HCT116 (cell line): ENCODE data around the gene STK32B. TPM values are rescaled to one million over a fixed set of nuclear protein-coding genes. Genes with fewer than 3 reads are reported as not detected.

Experiments used
- ATAC-seq: fragments of 200-7000 bp; cut with Tn5 transposase; 2 replicates; pipeline ENCODE4 v1.9.1; 2020; ENCODE audit warnings: mild to moderate bottlenecking, moderate library complexity
- BruUV-seq: library from RNA; stranded (reverse); fragments of 400-500 nt; replicated peaks from 2 replicates; lab custom pipeline; 2021; lab: Mats Ljungman, UMichigan
- CTCF ChIA-PET: fragments of 300-600 bp; sonication (Branson Sonifier 250); formaldehyde crosslinking; loops from one replicate; lab custom pipeline; 2021; ENCODE audit warnings: antibody characterized with exemption; lab: Charles Lee
- POLR2A ChIA-PET: fragments of 300-600, 350-600 bp; sonication (Branson Sonifier 250); formaldehyde crosslinking; loops from one replicate; lab custom pipeline; 2021; ENCODE audit warnings: antibody characterized with exemption; lab: Charles Lee
- RAD21 ChIA-PET, 2 experiments: fragments of 300-600 bp; sonication (Branson Sonifier 250); formaldehyde crosslinking; loops; one replicate each; lab custom pipeline; 2023; ENCODE audit warnings: low total read pairs in 2 of 2; ENCODE audit not compliant: uncharacterized antibody in 2 of 2, unreplicated experiment in 2 of 2, low non-redundant PET in 1 of 2; lab: Charles Lee
- DNase-seq: peaks from one replicate; pipeline ENCODE4 v3.0.0-alpha.2; 2010; ENCODE audit warnings: low read depth, low spot score
- H2AFZ ChIP-seq: fragments of 200-600 bp; shearing (Covaris generic), sonication (generic); 2 replicates; pipeline ENCODE4 v1.6.1; 2017; ENCODE audit warnings: low read depth, mixed run types, mixed read lengths, antibody characterized with exemption, low read length; ENCODE audit not compliant: poor library complexity, severe bottlenecking
- H3K27ac ChIP-seq: 2 replicates; pipeline ENCODE4 v1.5.1; 2012; ENCODE audit warnings: low read depth, low read length
- H3K27me3 ChIP-seq: fragments of 200-600 bp; sonication (generic); 2 replicates; pipeline ENCODE4 v1.6.1; 2016; ENCODE audit warnings: mixed run types, low read length, mixed read lengths; ENCODE audit not compliant: insufficient read depth
- H3K36me3 ChIP-seq, 2 experiments: fragments of 200-500 bp in 1 of 2; fragments of 200-600 bp in 1 of 2; sonication (Bioruptor generic) in 1 of 2; sonication (generic) in 1 of 2; 2 replicates each; pipeline versions ENCODE4 v1.5.1 to v1.6.1; 2014 to 2016; ENCODE audit warnings: low read length in 2 of 2, inconsistent platforms in 1 of 2, mixed read lengths in 1 of 2, mixed run types in 1 of 2; ENCODE audit not compliant: insufficient read depth in 2 of 2, control insufficient read depth in 1 of 2
- H3K4me1 ChIP-seq, 2 experiments: fragments of 200-600 bp in 1 of 2; sonication (generic) in 1 of 2; 2 replicates each; pipeline versions ENCODE4 v1.5.1 to v1.6.1; 2012 to 2017; ENCODE audit warnings: low read length in 2 of 2, inconsistent platforms in 1 of 2, mild to moderate bottlenecking in 1 of 2, mixed read lengths in 1 of 2, mixed run types in 1 of 2, moderate library complexity in 1 of 2; ENCODE audit not compliant: insufficient read depth in 2 of 2, control insufficient read depth in 1 of 2
- H3K4me2 ChIP-seq: fragments of 200-600 bp; sonication (generic); 2 replicates; pipeline ENCODE4 v1.6.1; 2017; ENCODE audit warnings: mixed run types, low read length, mixed read lengths
- H3K4me3 ChIP-seq, 2 experiments: fragments of 200-600 bp in 1 of 2; sonication (generic) in 1 of 2; replicated peaks in 1 of 2; 2 replicates each; pipeline ENCODE4 v1.5.1; 2011 to 2016; ENCODE audit warnings: low read length in 2 of 2, control low read depth in 1 of 2, low read depth in 1 of 2, mild to moderate bottlenecking in 1 of 2, mixed read lengths in 1 of 2, mixed run types in 1 of 2
- H3K79me2 ChIP-seq: fragments of 200-600 bp; sonication (generic); 2 replicates; pipeline ENCODE4 v1.6.1; 2017; ENCODE audit warnings: mild to moderate bottlenecking, mixed run types, low read length, moderate library complexity, mixed read lengths; ENCODE audit not compliant: insufficient read depth
- H3K9ac ChIP-seq: fragments of 200-600 bp; sonication (generic); 2 replicates; pipeline ENCODE4 v1.6.1; 2016; ENCODE audit warnings: low read length, mixed read lengths
- H3K9me2 ChIP-seq: fragments of 200-600 bp; sonication (generic), shearing (Covaris generic); 2 replicates; pipeline ENCODE4 v1.6.1; 2017; ENCODE audit warnings: mixed run types, mild to moderate bottlenecking, moderate library complexity; ENCODE audit not compliant: insufficient read depth
- H3K9me3 ChIP-seq, 2 experiments: fragments of 200-500 bp in 1 of 2; fragments of 200-600 bp in 1 of 2; sonication (Bioruptor generic) in 1 of 2; sonication (generic) in 1 of 2; 2 replicates each; pipeline ENCODE4 v1.6.1; 2014 to 2017; ENCODE audit warnings: low read length in 2 of 2, mixed read lengths in 2 of 2, inconsistent platforms in 1 of 2, low read depth in 1 of 2, mild to moderate bottlenecking in 1 of 2, mixed run types in 1 of 2, moderate library complexity in 1 of 2; ENCODE audit not compliant: control insufficient read depth in 1 of 2, insufficient read depth in 1 of 2
- H4K20me1 ChIP-seq: fragments of 200-600 bp; sonication (generic), shearing (Covaris generic); 2 replicates; pipeline ENCODE4 v1.6.1; 2017; ENCODE audit warnings: mixed run types, mild to moderate bottlenecking, moderate library complexity; ENCODE audit not compliant: insufficient read depth
- CEBPB ChIP-seq: IDR thresholded peaks from 2 replicates; pipeline ENCODE4 v1.6.1; 2012; ENCODE audit warnings: low read depth
- CTCF ChIP-seq, 3 experiments: fragments of 200-600 bp in 1 of 3; sonication (generic) in 1 of 3; IDR thresholded peaks in 2 of 3; conservative IDR thresholded peaks in 1 of 3; 2 replicates each; pipeline ENCODE4 v1.5.1; 2012 to 2017; ENCODE audit warnings: low read depth in 2 of 3, low read length in 2 of 3, antibody characterized with exemption in 1 of 3, borderline replicate concordance in 1 of 3, control low read depth in 1 of 3, mild to moderate bottlenecking in 1 of 3, mixed read lengths in 1 of 3, mixed run types in 1 of 3, moderate library complexity in 1 of 3; ENCODE audit not compliant: insufficient read depth in 1 of 3
- EZH2 ChIP-seq: fragments of 200-600 bp; sonication (generic); IDR thresholded peaks from 2 replicates; pipeline ENCODE4 v1.6.1; 2017; ENCODE audit warnings: antibody characterized with exemption, mixed run types
- EZH2phosphoT487 ChIP-seq: fragments of 200-600 bp; IDR thresholded peaks from 2 replicates; pipeline ENCODE4 v1.6.1; 2018; ENCODE audit warnings: antibody characterized with exemption, borderline replicate concordance
- FOSL1 ChIP-seq: IDR thresholded peaks from 2 replicates; pipeline ENCODE4 v1.6.1; 2012; ENCODE audit warnings: low read depth
- JUND ChIP-seq: IDR thresholded peaks from 2 replicates; pipeline ENCODE4 v1.6.1; 2012
- POLR2AphosphoS5 ChIP-seq: IDR thresholded peaks from 2 replicates; pipeline ENCODE4 v1.6.1; 2011; ENCODE audit warnings: mild to moderate bottlenecking, low read depth, low read length, moderate library complexity
- RAD21 ChIP-seq: IDR thresholded peaks from 2 replicates; pipeline ENCODE4 v1.6.1; 2012; ENCODE audit warnings: low read depth, mild to moderate bottlenecking
- REST ChIP-seq: IDR thresholded peaks from 2 replicates; pipeline ENCODE4 v1.6.1; 2012; ENCODE audit warnings: low read depth
- SIN3A ChIP-seq: IDR thresholded peaks from 2 replicates; pipeline ENCODE4 v1.6.1; 2012; ENCODE audit warnings: low read depth
- SP1 ChIP-seq: IDR thresholded peaks from 2 replicates; pipeline ENCODE4 v1.6.1; 2012; ENCODE audit warnings: low read depth
- YY1 ChIP-seq: IDR thresholded peaks from 2 replicates; pipeline ENCODE4 v1.6.1; 2011; ENCODE audit warnings: low read length, low read depth, moderate library complexity, mild to moderate bottlenecking; ENCODE audit not compliant: insufficient replicate concordance; ENCODE audit errors: extremely low read depth
- ZBTB33 ChIP-seq: IDR thresholded peaks from 2 replicates; pipeline ENCODE4 v1.6.1; 2011; ENCODE audit warnings: mild to moderate bottlenecking, low read length, moderate library complexity; ENCODE audit not compliant: insufficient replicate concordance; ENCODE audit errors: extremely low read depth
- intact Hi-C: fragments of 100-400 bp; cut with micrococcal nuclease; formaldehyde crosslinking; loops from 2 replicates; pipeline ENCODE4 v1.10.0; 2022
- total RNA-seq: library from RNA; stranded (reverse); gene quantifications from one replicate; pipeline ENCODE4 v1.2.1, GENCODE V29; 2021; ENCODE audit not compliant: unreplicated experiment
- TF ChIP-seq, protein P1 (sequence below): IDR thresholded peaks from 2 replicates; pipeline ENCODE4 v1.6.1; 2012

Gene STK32B
- total RNA-seq, 1 experiment from 2014 or later, result not detected

GRCh38 chr4:5052204-5052702, 973 bp downstream of the STK32B start:
- ChIA-PET POLR2A (no interaction called here), RAD21 (interaction anchor here in 1 of 2 experiments (0.5 kb wide), 1 partner anchor 20 kb away, joined by 3 read pairs; no protein-coding TSS in a partner anchor), CTCF (no interaction called here)
- Histone ChIP-seq H3K27me3 (peaks cover 9% of the 10 kb centered on the region; the same call in 1 of the 2 replicates), H3K9me3 (no peaks in the 10 kb centered on the region), H3K36me3 (no peaks in the 10 kb centered on the region), H3K79me2 (no peaks in the 10 kb centered on the region), H3K4me1 (no peaks in the 10 kb centered on the region), H3K4me2 (no peak overlapping the region), H3K4me3 (no peak overlapping the region), H3K9me2 (no peaks in the 10 kb centered on the region), H3K9ac (no peak overlapping the region), H4K20me1 (no peaks in the 10 kb centered on the region), H3K27ac (no peak overlapping the region), H2AFZ (no peak overlapping the region)
- DNase-seq, result no peak
- no TSS peak for BruUV-seq
- intact Hi-C loops, result no loop called here
- TF ChIP-seq POLR2AphosphoS5 (no peak), SP1 (no peak), REST (no peak), EZH2phosphoT487 (no peak), SIN3A (no peak), ZBTB33 (no peak), JUND (no peak), CTCF (IDR thresholded peaks at IDR 0.05 in 2 of 3, conservative IDR thresholded peaks at IDR 0.05 in 1 of 3; ENCODE audit: borderline replicate concordance in 1 of 3, insufficient read depth in 1 of 3, low read depth in 2 of 3, low read length in 2 of 3) (no peak), RAD21 (no peak), YY1 (no peak), FOSL1 (no peak), CEBPB (no peak), EZH2 (no peak)
- TF ChIP-seq, protein P1, sequence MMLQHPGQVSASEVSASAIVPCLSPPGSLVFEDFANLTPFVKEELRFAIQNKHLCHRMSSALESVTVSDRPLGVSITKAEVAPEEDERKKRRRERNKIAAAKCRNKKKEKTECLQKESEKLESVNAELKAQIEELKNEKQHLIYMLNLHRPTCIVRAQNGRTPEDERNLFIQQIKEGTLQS, result no peak
- no peak for ATAC-seq
